SK-N-SH (cell line): ENCODE results near the gene SPAG5.

ENCODE experiments used
- CTCF ChIP-seq: fragments of 200-600 bp; sonication (generic); IDR thresholded peaks from 2 replicates; pipeline ENCODE4 v1.6.1; 2017; ENCODE audit warnings: antibody characterized with exemption, mild to moderate bottlenecking, moderate library complexity
- EP300 ChIP-seq, 2 experiments: IDR thresholded peaks; 2 replicates each; pipeline versions ENCODE4 v1.4.0 to v1.6.1; 2012; ENCODE audit warnings: borderline replicate concordance in 1 of 2, low read depth in 1 of 2, low read length in 1 of 2
- EZH2phosphoT487 ChIP-seq: fragments of 200-600 bp; sonication (generic); IDR thresholded peaks from 2 replicates; pipeline ENCODE4 v1.6.1; 2017; ENCODE audit warnings: low read depth, mixed run types, mild to moderate bottlenecking, antibody characterized with exemption, moderate library complexity, borderline replicate concordance
- FOXM1 ChIP-seq: IDR thresholded peaks from 2 replicates; pipeline ENCODE4 v1.4.0; 2012; ENCODE audit warnings: low read depth, mild to moderate bottlenecking
- NRF1 ChIP-seq: IDR thresholded peaks from 2 replicates; pipeline ENCODE4 v1.6.1; 2012; ENCODE audit warnings: low read depth, mild to moderate bottlenecking, low read length
- POLR2AphosphoS5 ChIP-seq: IDR thresholded peaks from 2 replicates; pipeline ENCODE4 v1.6.1; 2012; ENCODE audit warnings: low read depth, low read length
- REST ChIP-seq: IDR thresholded peaks from 2 replicates; pipeline ENCODE4 v1.6.1; 2012; ENCODE audit warnings: mild to moderate bottlenecking, low read depth, low read length, moderate library complexity
- SMC3 ChIP-seq: IDR thresholded peaks from 2 replicates; pipeline ENCODE4 v1.6.1; 2012; ENCODE audit warnings: low read depth, low read length, improper control_type of control experiment
- TCF12 ChIP-seq: IDR thresholded peaks from 2 replicates; pipeline ENCODE4 v1.4.0; 2012
- USF1 ChIP-seq: IDR thresholded peaks from 2 replicates; pipeline ENCODE4 v1.4.0; 2012; ENCODE audit warnings: low read depth, borderline replicate concordance

- no peak for TF ChIP-seq POLR2AphosphoS5
- TF ChIP-seq SMC3 = no peak
- no peak for TF ChIP-seq EZH2phosphoT487
- TF ChIP-seq CTCF = no peak
- no peak for TF ChIP-seq FOXM1
- no peak for TF ChIP-seq USF1
- TF ChIP-seq REST = no peak
- no peak for TF ChIP-seq EP300 (IDR thresholded peaks at IDR 0.05; ENCODE audit: borderline replicate concordance in 1 of 2, low read depth in 1 of 2, low read length in 1 of 2)
- TF ChIP-seq TCF12 = no peak
- no peak for TF ChIP-seq NRF1
Measured at GRCh38 chr17:28541439-28541838, 57.4 kb downstream of the SPAG5 start.
